GM12878 (cell line): ENCODE measurements around the gene NRTN. TPM values are rescaled to one million over a fixed set of nuclear protein-coding genes. Genes with fewer than 3 reads are reported as not detected.

Source experiments
- ATAC-seq: fragments of 200-7000 bp; cut with Tn5 transposase; 3 replicates; pipeline ENCODE4 v1.9.1; 2020; ENCODE audit warnings: mild to moderate bottlenecking, moderate library complexity
- BruUV-seq: library from RNA; stranded (reverse); fragments of 400-500 nt; replicated peaks from 2 replicates; lab custom pipeline; 2021; lab: Mats Ljungman, UMichigan
- CTCF ChIA-PET: fragments of 300-600 bp; sonication (Branson Sonifier 250); formaldehyde crosslinking; extraction: SDS; loops from one replicate; lab custom pipeline; 2021; ENCODE audit warnings: inconsistent platforms; lab: Yijun Ruan, JAX
- POLR2A ChIA-PET: fragments of 350-600 bp; formaldehyde crosslinking; extraction: SDS; loops from one replicate; lab custom pipeline; 2021; ENCODE audit warnings: inconsistent platforms; lab: Charles Lee
- RAD21 ChIA-PET: fragments of 300-600 bp; sonication (Branson Sonifier 250); formaldehyde crosslinking; loops from one replicate; lab custom pipeline; 2023; ENCODE audit warnings: antibody characterized with exemption; ENCODE audit not compliant: unreplicated experiment; lab: Charles Lee
- SMC1A ChIA-PET: fragments of 300-600 bp; sonication (Branson Sonifier 250); formaldehyde crosslinking; loops from one replicate; lab custom pipeline; 2023; ENCODE audit not compliant: unreplicated experiment, uncharacterized antibody; lab: Charles Lee
- DNase-seq: peaks from one replicate; pipeline ENCODE4 v3.0.0-alpha.2; 2011; ENCODE audit warnings: low read depth, low spot score
- FAIRE-seq: peaks from 3 replicates; lab custom pipeline; 2011; peaks lifted over from hg19 to GRCh38; lab: Jason Lieb, UNC
- H2AFZ ChIP-seq: 2 replicates; pipeline ENCODE4 v1.6.0; 2011; ENCODE audit warnings: low read depth, low read length, control low read depth; ENCODE audit not compliant: control insufficient read depth
- H3K27ac ChIP-seq: 2 replicates; pipeline ENCODE4 v1.5.1; 2011; ENCODE audit warnings: control low read depth; ENCODE audit not compliant: control insufficient read depth, insufficient read depth
- H3K27me3 ChIP-seq, 2 experiments: replicated peaks in 1 of 2; 2 replicates each; pipeline versions ENCODE4 v1.6.0 to v1.6.1; 2011; ENCODE audit warnings: low read length in 1 of 2; ENCODE audit not compliant: control insufficient read depth in 2 of 2, insufficient read depth in 2 of 2
- H3K36me3 ChIP-seq, 2 experiments: 2 replicates each; pipeline ENCODE4 v1.5.1; 2011; ENCODE audit warnings: low read length in 1 of 2; ENCODE audit not compliant: control insufficient read depth in 2 of 2, insufficient read depth in 2 of 2
- H3K4me1 ChIP-seq: 2 replicates; pipeline ENCODE4 v1.6.1; 2011; ENCODE audit warnings: mild to moderate bottlenecking, low read length, moderate library complexity, mixed read lengths; ENCODE audit not compliant: control insufficient read depth, insufficient read depth
- H3K4me2 ChIP-seq: 2 replicates; pipeline ENCODE4 v1.6.0; 2011; ENCODE audit warnings: control low read depth; ENCODE audit not compliant: control insufficient read depth, insufficient read depth
- H3K4me3 ChIP-seq: fragments of 200-600 bp; sonication (generic); 2 replicates; pipeline ENCODE4 v1.5.1; 2016
- H3K79me2 ChIP-seq: 2 replicates; pipeline ENCODE4 v1.6.0; 2011; ENCODE audit warnings: low read length; ENCODE audit not compliant: control insufficient read depth, insufficient read depth
- H3K9ac ChIP-seq: 2 replicates; pipeline ENCODE4 v1.8.0; 2011; ENCODE audit warnings: low read length, control low read depth, mixed read lengths; ENCODE audit not compliant: control insufficient read depth, insufficient read depth
- H3K9me3 ChIP-seq: replicated peaks from 3 replicates; pipeline ENCODE4 v1.5.1; 2011; ENCODE audit warnings: mild to moderate bottlenecking, low read length; ENCODE audit not compliant: control insufficient read depth, insufficient read depth
- H4K20me1 ChIP-seq: 2 replicates; pipeline ENCODE4 v1.6.0; 2011; ENCODE audit not compliant: control insufficient read depth, insufficient read depth
- IKZF2 ChIP-seq, 2 experiments: fragments of 450-650 bp; IDR thresholded peaks; 2 replicates each; pipeline ENCODE4 v1.6.1; 2017; ENCODE audit warnings: mild to moderate bottlenecking in 2 of 2, moderate library complexity in 2 of 2
- KAT2A ChIP-seq: conservative IDR thresholded peaks from 2 replicates; pipeline ENCODE4 v1.6.1; 2011; ENCODE audit warnings: low read depth, low read length; ENCODE audit not compliant: control insufficient read depth
- NFYA ChIP-seq: IDR thresholded peaks from 2 replicates; pipeline ENCODE4 v1.6.1; 2011; ENCODE audit warnings: low read depth, mild to moderate bottlenecking, low read length, improper control_type of control experiment, borderline replicate concordance
- NRF1 ChIP-seq: conservative IDR thresholded peaks from 2 replicates; pipeline ENCODE4 v1.6.1; 2011; ENCODE audit warnings: mild to moderate bottlenecking, low read depth, low read length, improper control_type of control experiment
- POLR2AphosphoS2 ChIP-seq: IDR thresholded peaks from 2 replicates; pipeline ENCODE4 v1.6.1; 2011; ENCODE audit warnings: low read depth, mild to moderate bottlenecking, low read length, improper control_type of control experiment, moderate library complexity
- RB1 ChIP-seq: fragments of 450-650 bp; formaldehyde crosslinking; IDR thresholded peaks from 2 replicates; pipeline ENCODE4 v1.6.1; 2017; ENCODE audit warnings: mild to moderate bottlenecking, borderline replicate concordance
- SIX5 ChIP-seq: IDR thresholded peaks from 2 replicates; pipeline ENCODE4 v1.6.1; 2011; ENCODE audit warnings: mild to moderate bottlenecking, low read depth, low read length, moderate library complexity; ENCODE audit not compliant: severe bottlenecking
- USF2 ChIP-seq: IDR thresholded peaks from 2 replicates; pipeline ENCODE4 v1.6.1; 2011; ENCODE audit warnings: low read depth, low read length, improper control_type of control experiment, borderline replicate concordance
- ZNF274 ChIP-seq: IDR thresholded peaks from one replicate; pipeline ENCODE4 v1.8.0; 2011; ENCODE audit not compliant: insufficient read length, insufficient read depth
- ZNF622 ChIP-seq: fragments of 450-650 bp; IDR thresholded peaks from 2 replicates; pipeline ENCODE4 v1.6.1; 2017; ENCODE audit warnings: mild to moderate bottlenecking, inconsistent platforms
- WGBS: methylation state at CpG from one replicate; pipeline ENCODE4 v1.1.6; 2016; ENCODE audit warnings: low lambda C conversion rate; ENCODE audit not compliant: insufficient replicate concordance, insufficient coverage; ENCODE audit errors: missing lambda C conversion rate; 5-methylcytosine and 5-hydroxymethylcytosine counted together
- in situ Hi-C: fragments of 300-500 bp; cut with MboI; formaldehyde crosslinking; loops from 9 replicates; pipeline ENCODE4 v1.14.3; 2018; ENCODE audit warnings: mixed read lengths
- intact Hi-C: fragments of 100-400 bp; cut with micrococcal nuclease; formaldehyde crosslinking; loops from one replicate; pipeline ENCODE4 v1.14.2; 2022; ENCODE audit not compliant: unreplicated experiment
- polyA plus RNA-seq, 11 experiments: library from polyadenylated mRNA; depleted of rRNA in 4 of 11; unstranded in 6 of 11; stranded (reverse) in 5 of 11; fragments of >200 nt; fragmentation: Nextera tagmentation in 4 of 11; fragmentation: Illumina TruSeq in 1 of 11; extraction: Ambion mirVana in 4 of 11; extraction: Trizol in 1 of 11; gene quantifications; 1 replicate in 1 of 11; 2 replicates in 10 of 11; pipeline versions ENCODE4 v1.2.1 to v1.2.3, GENCODE V29; 2011 to 2016; ENCODE audit warnings: inconsistent platforms in 2 of 11, missing spikeins in 2 of 11, low read depth in 1 of 11
- total RNA-seq, 4 experiments: library from RNA; depleted of rRNA in 3 of 4; stranded (reverse); fragments of >200 nt in 3 of 4; fragmentation: Illumina TruSeq in 1 of 4; extraction: Trizol in 1 of 4; gene quantifications; 2 replicates each; pipeline versions ENCODE4 v1.2.1 to v1.2.3, GENCODE V29; 2013 to 2021
- TF ChIP-seq, protein P1 (sequence below): IDR thresholded peaks from 2 replicates; pipeline ENCODE4 v1.6.1; 2012; ENCODE audit warnings: low read depth, low read length, improper control_type of control experiment
- TF ChIP-seq, protein P2 (sequence below): IDR thresholded peaks from 2 replicates; pipeline ENCODE4 v1.6.1; 2011; ENCODE audit warnings: borderline replicate concordance, low read depth, mild to moderate bottlenecking, moderate library complexity, low read length; ENCODE audit not compliant: insufficient read depth, poor library complexity, severe bottlenecking
- TF ChIP-seq, protein P3 (sequence below): IDR thresholded peaks from 2 replicates; pipeline ENCODE4 v1.6.1; 2011; ENCODE audit warnings: mild to moderate bottlenecking, low read depth, low read length, moderate library complexity; ENCODE audit not compliant: insufficient replicate concordance

NRTN gene
- total and polyA plus RNA-seq, 10 of the 15 experiments (the other 5 are each of a cell fraction or from before 2014, with no cell fraction given): not detected

- no peaks in the 10 kb centered on the region for H3K36me3 ChIP-seq
- ChIA-PET RAD21 (no interaction called here), SMC1A (no interaction called here)
- no peak overlapping the region for H3K9ac ChIP-seq
- no peaks in the 10 kb centered on the region for H4K20me1 ChIP-seq
- WGBS: 61% methylated on average over 5 of the region's 5 CpGs
- TF ChIP-seq ZNF274: no peak
- no peak for TF ChIP-seq ZNF622
- TF ChIP-seq NFYA: no peak
- TF ChIP-seq USF2: no peak
- TF ChIP-seq, all 136 proteins: peak for 0
- ChIA-PET POLR2A (no interaction called here), CTCF (no interaction called here)
- intact Hi-C loops: no loop called here
- Histone ChIP-seq H3K4me1 (no peaks in the 10 kb centered on the region), H3K9me3 (no peaks in the 10 kb centered on the region), H3K4me2 (no peak overlapping the region), H2AFZ (no peak overlapping the region), H3K79me2 (no peaks in the 10 kb centered on the region), H3K4me3 (no peak overlapping the region), H3K27me3 (no peaks in the 10 kb centered on the region), H3K27ac (no peak overlapping the region)
- FAIRE-seq (no peak), DNase-seq (no peak), ATAC-seq (no peak)
- BruUV-seq: no TSS peak
- in situ Hi-C loops: no loop called here
Measured at GRCh38 chr19:5762608-5763217, 42.2 kb upstream of the NRTN start.

GRCh38 chr19:5765220-5765619 lies 39.6 kb upstream of the NRTN start:
- Histone ChIP-seq H3K79me2 (no peaks in the 10 kb centered on the region), H4K20me1 (no peaks in the 10 kb centered on the region), H3K4me2 (no peak overlapping the region), H3K4me1 (no peaks in the 10 kb centered on the region), H3K4me3 (no peak overlapping the region), H3K36me3 (no peaks in the 10 kb centered on the region), H3K9ac (no peak overlapping the region), H3K9me3 (no peaks in the 10 kb centered on the region), H3K27ac (no peak overlapping the region), H3K27me3 (no peaks in the 10 kb centered on the region), H2AFZ (no peak overlapping the region)
- RAD21 ChIA-PET: no interaction called here
- in situ Hi-C loops (no loop called here), intact Hi-C loops (no loop called here)
- FAIRE-seq (no peak), DNase-seq (no peak), ATAC-seq (no peak)
- SMC1A ChIA-PET: no interaction called here
- BruUV-seq: no TSS peak
- POLR2A ChIA-PET: no interaction called here
- CTCF ChIA-PET: no interaction called here
- WGBS: 69% methylated on average over 3 of the region's 3 CpGs
- TF ChIP-seq RB1: no peak
- no peak for TF ChIP-seq POLR2AphosphoS2
- TF ChIP-seq, protein P1, sequence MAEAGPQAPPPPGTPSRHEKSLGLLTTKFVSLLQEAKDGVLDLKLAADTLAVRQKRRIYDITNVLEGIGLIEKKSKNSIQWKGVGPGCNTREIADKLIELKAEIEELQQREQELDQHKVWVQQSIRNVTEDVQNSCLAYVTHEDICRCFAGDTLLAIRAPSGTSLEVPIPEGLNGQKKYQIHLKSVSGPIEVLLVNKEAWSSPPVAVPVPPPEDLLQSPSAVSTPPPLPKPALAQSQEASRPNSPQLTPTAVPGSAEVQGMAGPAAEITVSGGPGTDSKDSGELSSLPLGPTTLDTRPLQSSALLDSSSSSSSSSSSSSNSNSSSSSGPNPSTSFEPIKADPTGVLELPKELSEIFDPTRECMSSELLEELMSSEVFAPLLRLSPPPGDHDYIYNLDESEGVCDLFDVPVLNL: no peak
- no peak for TF ChIP-seq SIX5
- no peak for TF ChIP-seq NRF1
- TF ChIP-seq KAT2A: no peak
- TF ChIP-seq, protein P2, sequence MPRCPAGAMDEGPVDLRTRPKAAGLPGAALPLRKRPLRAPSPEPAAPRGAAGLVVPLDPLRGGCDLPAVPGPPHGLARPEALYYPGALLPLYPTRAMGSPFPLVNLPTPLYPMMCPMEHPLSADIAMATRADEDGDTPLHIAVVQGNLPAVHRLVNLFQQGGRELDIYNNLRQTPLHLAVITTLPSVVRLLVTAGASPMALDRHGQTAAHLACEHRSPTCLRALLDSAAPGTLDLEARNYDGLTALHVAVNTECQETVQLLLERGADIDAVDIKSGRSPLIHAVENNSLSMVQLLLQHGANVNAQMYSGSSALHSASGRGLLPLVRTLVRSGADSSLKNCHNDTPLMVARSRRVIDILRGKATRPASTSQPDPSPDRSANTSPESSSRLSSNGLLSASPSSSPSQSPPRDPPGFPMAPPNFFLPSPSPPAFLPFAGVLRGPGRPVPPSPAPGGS: no peak
- TF ChIP-seq IKZF2 (IDR thresholded peaks at IDR 0.05): no peak
- TF ChIP-seq, protein P3, sequence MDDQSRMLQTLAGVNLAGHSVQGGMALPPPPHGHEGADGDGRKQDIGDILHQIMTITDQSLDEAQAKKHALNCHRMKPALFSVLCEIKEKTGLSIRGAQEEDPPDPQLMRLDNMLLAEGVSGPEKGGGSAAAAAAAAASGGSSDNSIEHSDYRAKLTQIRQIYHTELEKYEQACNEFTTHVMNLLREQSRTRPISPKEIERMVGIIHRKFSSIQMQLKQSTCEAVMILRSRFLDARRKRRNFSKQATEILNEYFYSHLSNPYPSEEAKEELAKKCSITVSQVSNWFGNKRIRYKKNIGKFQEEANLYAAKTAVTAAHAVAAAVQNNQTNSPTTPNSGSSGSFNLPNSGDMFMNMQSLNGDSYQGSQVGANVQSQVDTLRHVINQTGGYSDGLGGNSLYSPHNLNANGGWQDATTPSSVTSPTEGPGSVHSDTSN: no peak
